Spleen (tissue), 11 donors: ENCODE data around the gene ZNF678. TPM values are rescaled to one million over a fixed set of nuclear protein-coding genes. Genes with fewer than 3 reads are reported as not detected.

Experiments
- DNase-seq: peaks from one replicate; pipeline ENCODE4 v3.0.0-alpha.2; 2020
- H3K27ac ChIP-seq, 8 donors: fragments of 200-600 bp; sonication (generic) in 7 of 8; 1 replicate in 4 of 8; 2 replicates in 4 of 8; pipeline versions ENCODE4 v1.5.0 to v1.8.0; 2016 to 2021; ENCODE audit warnings: inconsistent platforms in 4 of 8, mild to moderate bottlenecking in 4 of 8, moderate library complexity in 1 of 8
- H3K27me3 ChIP-seq, 7 donors: fragments of 200-600 bp; sonication (generic) in 6 of 7; replicated peaks in 1 of 7; 1 replicate in 4 of 7; 2 replicates in 3 of 7; pipeline versions ENCODE4 v1.5.0 to v1.8.0; 2016 to 2021; ENCODE audit warnings: inconsistent platforms in 3 of 7, mild to moderate bottlenecking in 1 of 7
- H3K36me3 ChIP-seq, 6 donors: fragments of 200-600 bp; sonication (generic) in 5 of 6; 1 replicate in 4 of 6; 2 replicates in 2 of 6; pipeline versions ENCODE4 v1.5.0 to v1.8.0; 2016 to 2021; ENCODE audit warnings: inconsistent platforms in 2 of 6
- H3K4me1 ChIP-seq, 6 donors: fragments of 200-600 bp; sonication (generic) in 5 of 6; 1 replicate in 3 of 6; 2 replicates in 3 of 6; pipeline versions ENCODE4 v1.5.0 to v1.8.0; 2016 to 2021; ENCODE audit warnings: inconsistent platforms in 3 of 6
- H3K4me3 ChIP-seq, 8 donors: fragments of 200-600 bp; sonication (generic) in 7 of 8; 1 replicate in 4 of 8; 2 replicates in 4 of 8; pipeline versions ENCODE4 v1.5.0 to v1.8.0; 2016 to 2021; ENCODE audit warnings: inconsistent platforms in 4 of 8, mild to moderate bottlenecking in 4 of 8, moderate library complexity in 2 of 8
- H3K9me3 ChIP-seq, 8 donors: fragments of 200-600 bp; sonication (generic) in 7 of 8; 1 replicate in 4 of 8; 2 replicates in 4 of 8; pipeline versions ENCODE4 v1.5.0 to v1.8.0; 2016 to 2021; ENCODE audit warnings: inconsistent platforms in 4 of 8
- CTCF ChIP-seq, 11 experiments: fragments of 200-600 bp in 7 of 11; fragments of 450-650 bp in 4 of 11; sonication (generic) in 4 of 11; IDR thresholded peaks in 8 of 11; conservative IDR thresholded peaks in 3 of 11; 1 replicate in 7 of 11; 2 replicates in 4 of 11; pipeline versions ENCODE4 v1.4.0 to v1.8.0; 2016 to 2021; ENCODE audit warnings: antibody characterized with exemption in 11 of 11, inconsistent platforms in 4 of 11, mild to moderate bottlenecking in 1 of 11
- POLR2A ChIP-seq, 3 donors: fragments of 450-650 bp; IDR thresholded peaks; one replicate each; pipeline ENCODE4 v1.5.1; 2017; ENCODE audit warnings: antibody characterized with exemption in 3 of 3, mild to moderate bottlenecking in 1 of 3
- POLR2AphosphoS5 ChIP-seq, 3 donors: sonication (generic); formaldehyde crosslinking; IDR thresholded peaks; one replicate each; pipeline ENCODE4 v1.5.1; 2017; ENCODE audit warnings: antibody characterized with exemption in 3 of 3
- WGBS, 5 donors: extraction: QIAGEN DNeasy Blood & Tissue Kit in 3 of 5; methylation state at CpG; one replicate each; pipeline versions ENCODE4 v1.1.5 to v1.1.7; 2013 to 2018; 5-methylcytosine and 5-hydroxymethylcytosine counted together
- intact Hi-C: fragments of 100-400 bp; cut with DNase I; formaldehyde crosslinking; loops from one replicate; pipeline ENCODE4 v1.15.0; 2023; ENCODE audit warnings: low total_unique reads
- polyA plus RNA-seq, 3 donors: library from polyadenylated mRNA; stranded (reverse); fragments of 200-250 nt; gene quantifications; one replicate each; pipeline ENCODE4 v1.2.1, GENCODE V29; 2013
- total RNA-seq, 7 donors: library from RNA; depleted of rRNA in 3 of 7; stranded (reverse); fragments of >200 nt in 3 of 7; fragmentation: NEBNext Ultra II Directional in 4 of 7; extraction: Animal tissue kit (Norgen Biotek cat#: 25700) in 4 of 7; gene quantifications; one replicate each; pipeline versions ENCODE4 v1.1.0 to v1.2.1, GENCODE V29; 2016 to 2021
- donor health status: healthy with polysubstance abuse.
- donor health status: DM: no; HTN: no; CAD: no; lungs with moderate emphysema.
- donor health status: DM: no; HTN: no; CAD: no.
- donor health status: Bipolar disorder and iron deficiency.
- donor health status: healthy.
- donor health status: DM: no; HTN: no; CAD: no.
- donor health status: DM: yes; HTN: yes; CAD: no.

ZNF678 gene
- total and polyA plus RNA-seq, 10 donors: 1.5 to 24.5 (median 11.9) TPM

DNA sequence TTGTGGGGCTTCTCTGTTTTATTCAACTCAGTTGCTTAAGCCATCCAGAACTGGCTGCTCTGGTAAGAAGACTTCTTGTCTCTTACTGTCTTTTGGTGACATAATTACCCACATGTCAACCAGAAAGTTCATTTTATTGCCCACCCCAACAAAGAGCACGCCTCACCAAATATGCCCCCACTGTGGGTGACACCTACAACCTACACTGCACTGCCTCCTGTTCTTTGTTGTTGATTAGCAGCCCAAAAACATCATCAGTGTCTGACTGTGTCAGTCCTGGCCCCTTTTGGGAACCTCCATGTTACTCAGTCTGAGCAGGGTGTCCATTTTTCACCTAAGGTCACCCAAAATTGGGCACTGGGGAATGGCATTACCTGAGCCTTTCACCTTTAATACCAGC, 49.3 kb downstream of the ZNF678 start:
- Histone ChIP-seq H3K36me3 (peaks cover 0 to 96% (median 27%) of the 10 kb centered on the region in 6 donors), H3K9me3 (peaks cover 0 to 100% (median 64%) of the 10 kb centered on the region in 8 donors), H3K27ac (no peak overlapping the region), H3K27me3 (no peaks in the 10 kb centered on the region), H3K4me3 (no peak overlapping the region), H3K4me1 (no peaks in the 10 kb centered on the region)
- 86 to 95% (median 94%) methylated on average over 1 of the region's 1 CpG for WGBS, 5 donors
- no peak for DNase-seq
- TF ChIP-seq CTCF (IDR thresholded peaks at IDR 0.05 in 8 of 11, conservative IDR thresholded peaks at IDR 0.05 in 3 of 11) (no peak), POLR2AphosphoS5 (IDR thresholded peaks at IDR 0.05) (no peak), POLR2A (IDR thresholded peaks at IDR 0.05) (no peak)
- intact Hi-C loops: no loop called here

- DNase-seq: no peak
- Histone ChIP-seq H3K4me3 (no peak overlapping the region), H3K27ac (no peak overlapping the region), H3K9me3 (peaks cover 0 to 100% (median 64%) of the 10 kb centered on the region in 8 donors), H3K4me1 (no peaks in the 10 kb centered on the region), H3K27me3 (no peaks in the 10 kb centered on the region), H3K36me3 (peaks cover 0 to 99% (median 27%) of the 10 kb centered on the region in 6 donors)
- WGBS, 5 donors: 70 to 96% (median 86%) methylated on average over 1 of the region's 1 CpG
- intact Hi-C loops: no loop called here
- TF ChIP-seq POLR2AphosphoS5 (IDR thresholded peaks at IDR 0.05) (no peak), POLR2A (IDR thresholded peaks at IDR 0.05) (no peak), CTCF (IDR thresholded peaks at IDR 0.05 in 8 of 11, conservative IDR thresholded peaks at IDR 0.05 in 3 of 11) (no peak)
Measured at GRCh38 chr1:227613526-227613925, 50.2 kb downstream of the ZNF678 start.

DNA sequence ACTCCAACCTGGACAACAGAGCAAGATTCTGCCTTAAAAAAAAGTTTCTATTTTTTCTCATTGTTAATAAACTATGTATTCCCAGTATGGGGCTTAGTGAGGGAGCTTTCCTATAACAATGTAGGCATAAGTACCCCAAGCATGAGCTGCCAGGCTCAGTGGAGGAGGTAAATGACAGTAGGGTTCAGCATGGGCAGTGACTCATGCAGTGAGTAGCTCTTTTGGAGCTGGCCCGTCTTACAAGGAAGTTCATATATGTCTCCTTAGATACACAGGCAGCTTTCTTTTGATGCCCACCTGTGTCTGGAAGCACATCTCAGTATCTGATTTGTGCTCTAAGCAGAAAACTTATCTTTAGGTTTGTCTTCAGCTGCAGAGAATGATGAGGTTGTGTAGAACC, 57.9 kb downstream of the ZNF678 start:
- H3K9me3 ChIP-seq: peaks cover 0 to 100% (median 99%) of the 10 kb centered on the region in 8 donors
- intact Hi-C loops: no loop called here
- no peak overlapping the region for H3K27ac ChIP-seq
- no peak overlapping the region for H3K4me3 ChIP-seq
- no peak for TF ChIP-seq POLR2A (IDR thresholded peaks at IDR 0.05)
- no peak for TF ChIP-seq POLR2AphosphoS5 (IDR thresholded peaks at IDR 0.05)
- WGBS, 5 donors: 92 to 100% (median 100%) methylated on average over 1 of the region's 1 CpG
- no peak for DNase-seq
- no peaks in the 10 kb centered on the region for H3K4me1 ChIP-seq
- peaks cover 0 to 98% (median 15%) of the 10 kb centered on the region in 6 donors for H3K36me3 ChIP-seq
- no peaks in the 10 kb centered on the region for H3K27me3 ChIP-seq

GRCh38 chr1:227622739-227623475, 59.6 kb downstream of the ZNF678 start:
- H3K27me3 ChIP-seq: no peaks in the 10 kb centered on the region
- peaks cover 0 to 99% (median 13%) of the 10 kb centered on the region in 6 donors for H3K36me3 ChIP-seq
- TF ChIP-seq POLR2AphosphoS5 (IDR thresholded peaks at IDR 0.05): no peak
- no peak for TF ChIP-seq POLR2A (IDR thresholded peaks at IDR 0.05)
- TF ChIP-seq CTCF (IDR thresholded peaks at IDR 0.05 in 8 of 11, conservative IDR thresholded peaks at IDR 0.05 in 3 of 11): no peak
- no peaks in the 10 kb centered on the region for H3K4me1 ChIP-seq
- 85 to 100% (median 91%) methylated on average over 1 of the region's 1 CpG for WGBS, 5 donors
- intact Hi-C loops: no loop called here
- no peak overlapping the region for H3K27ac ChIP-seq
- H3K9me3 ChIP-seq: peaks cover 0 to 100% (median 99%) of the 10 kb centered on the region in 8 donors
- DNase-seq: no peak
- no peak overlapping the region for H3K4me3 ChIP-seq
